NCI-H82 treated with DMSO at 0.1 percent for 48 hours (cell line): Measurements from ENCODE around the gene NMNAT2.

Source experiments
- DNase-seq: peaks from one replicate; lab custom pipeline; 2025; ENCODE audit not compliant: unreplicated experiment; lab: John Stamatoyannopoulos, UW

NMNAT2 gene

GRCh38 chr1:183240526-183240825 lies 177.7 kb downstream of the NMNAT2 start:
- DNase-seq, result no peak

DNA sequence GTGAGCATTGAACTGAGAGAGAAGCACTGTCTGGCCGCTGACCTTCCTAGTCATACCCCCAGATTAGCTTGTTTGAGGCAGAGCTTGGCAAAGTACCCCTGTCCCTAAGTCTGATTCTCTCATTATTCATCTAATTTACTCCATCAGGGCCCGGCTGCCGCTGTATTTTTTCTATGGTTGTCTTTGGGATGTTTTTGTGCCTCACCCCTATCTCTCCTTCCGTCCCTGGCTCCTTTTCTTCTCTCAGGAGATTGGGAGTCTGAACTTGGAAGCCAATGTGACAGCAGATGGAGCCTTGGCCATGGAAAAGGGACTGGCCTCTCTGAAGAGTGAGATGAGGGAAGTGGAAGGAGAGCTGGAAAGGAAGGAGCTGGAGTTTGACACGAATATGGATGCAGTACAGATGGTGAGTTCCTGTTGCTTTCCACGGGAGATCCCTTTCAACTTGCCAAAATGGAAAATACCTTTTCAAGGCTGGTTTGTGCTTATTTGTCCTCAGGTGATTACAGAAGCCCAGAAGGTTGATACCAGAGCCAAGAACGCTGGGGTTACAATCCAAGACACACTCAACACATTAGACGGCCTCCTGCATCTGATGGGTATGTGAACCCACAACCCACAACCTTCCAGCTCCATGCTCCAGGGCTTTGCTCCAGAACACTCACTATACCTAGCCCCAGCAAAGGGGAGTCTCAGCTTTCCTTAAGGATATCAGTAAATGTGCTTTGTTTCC lies 178.2 kb downstream of the NMNAT2 start:
- DNase-seq, result no peak

DNA sequence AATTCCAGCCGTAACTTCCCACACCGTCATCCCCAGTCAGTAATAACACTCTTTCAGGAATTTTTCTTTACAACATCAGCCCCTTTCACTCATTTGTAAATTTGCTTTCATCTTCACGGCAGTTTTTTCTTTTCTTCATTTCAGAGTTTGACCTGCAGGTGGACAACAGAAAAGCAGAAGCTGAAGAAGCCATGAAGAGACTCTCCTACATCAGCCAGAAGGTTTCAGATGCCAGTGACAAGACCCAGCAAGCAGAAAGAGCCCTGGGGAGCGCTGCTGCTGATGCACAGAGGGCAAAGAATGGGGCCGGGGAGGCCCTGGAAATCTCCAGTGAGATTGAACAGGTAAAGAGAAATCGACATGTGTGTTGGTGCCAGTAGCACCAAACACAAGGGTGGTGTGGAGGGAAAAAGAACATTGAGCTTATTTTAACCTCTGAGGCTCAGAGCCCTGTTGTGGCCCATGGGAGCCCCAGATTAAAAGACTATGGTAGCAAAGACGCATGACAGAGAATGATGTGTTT lies 178.9 kb downstream of the NMNAT2 start:
- no peak for DNase-seq

DNA sequence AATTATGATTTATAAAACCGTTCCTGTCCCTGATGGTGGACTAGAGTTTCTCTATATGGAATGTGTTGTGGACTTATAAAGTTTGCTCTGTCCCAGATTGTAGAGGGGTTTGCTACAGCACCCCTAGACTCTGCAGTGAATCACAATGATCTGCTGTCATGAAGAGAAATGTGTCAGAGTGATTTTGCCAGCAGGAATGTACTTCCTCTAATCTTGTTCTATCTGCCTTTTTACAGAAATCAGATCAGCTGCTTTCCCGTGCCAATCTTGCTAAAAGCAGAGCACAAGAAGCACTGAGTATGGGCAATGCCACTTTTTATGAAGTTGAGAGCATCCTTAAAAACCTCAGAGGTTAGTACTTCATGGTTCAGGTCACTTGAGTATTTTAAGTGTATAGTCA lies 180.1 kb downstream of the NMNAT2 start:
- DNase-seq, result no peak

DNA sequence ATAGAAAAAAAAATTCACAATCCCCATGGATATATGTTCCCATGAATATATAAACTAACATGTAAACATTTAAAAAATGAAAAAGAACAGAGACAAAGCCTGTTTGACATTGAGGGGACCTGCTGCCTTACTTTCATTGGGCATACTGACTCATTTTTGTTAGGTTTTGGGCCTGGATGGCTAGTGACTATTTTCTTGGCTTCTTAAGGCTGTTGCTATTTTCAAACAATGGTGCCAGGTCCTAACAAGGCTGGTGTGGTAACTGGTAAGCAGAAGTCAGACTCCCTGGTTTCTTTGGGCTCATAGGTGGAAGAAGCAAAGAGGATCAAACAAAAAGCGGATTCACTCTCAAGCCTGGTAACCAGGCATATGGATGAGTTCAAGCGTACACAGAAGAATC lies 181.1 kb downstream of the NMNAT2 start:
- DNase-seq, result no peak

DNA sequence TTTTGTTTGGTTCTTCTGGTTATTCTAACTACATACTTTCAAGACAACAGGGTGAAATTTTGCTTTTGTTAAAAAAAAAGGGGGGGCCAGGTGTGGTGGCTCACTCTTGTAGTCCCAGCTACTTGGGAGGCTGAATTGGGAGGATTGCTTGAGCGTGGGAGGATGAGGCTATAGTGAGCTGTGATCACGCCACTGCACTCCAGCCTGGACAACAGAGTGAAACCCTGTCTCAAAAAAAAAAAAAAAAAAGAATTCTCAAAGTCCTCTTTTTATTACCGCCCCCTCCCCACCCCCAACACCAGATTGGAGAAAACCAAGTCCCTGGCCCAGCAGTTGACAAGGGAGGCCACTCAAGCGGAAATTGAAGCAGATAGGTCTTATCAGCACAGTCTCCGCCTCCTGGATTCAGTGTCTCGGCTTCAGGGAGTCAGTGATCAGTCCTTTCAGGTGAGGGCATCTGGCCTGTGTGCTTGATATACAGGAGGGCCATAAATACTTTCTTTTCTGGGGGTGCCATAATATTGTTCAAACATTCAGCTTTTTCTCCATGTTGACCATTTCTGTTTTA lies 181.9 kb downstream of the NMNAT2 start:
- DNase-seq, result no peak

- DNase-seq, result no peak
Observed at GRCh38 chr1:183235503-183235902, 182.7 kb downstream of the NMNAT2 start.

- DNase-seq, result no peak
Observed at GRCh38 chr1:183234660-183235476, 183.3 kb downstream of the NMNAT2 start.

- no peak for DNase-seq
Observed at GRCh38 chr1:183233113-183233512, 185.1 kb downstream of the NMNAT2 start.

DNA sequence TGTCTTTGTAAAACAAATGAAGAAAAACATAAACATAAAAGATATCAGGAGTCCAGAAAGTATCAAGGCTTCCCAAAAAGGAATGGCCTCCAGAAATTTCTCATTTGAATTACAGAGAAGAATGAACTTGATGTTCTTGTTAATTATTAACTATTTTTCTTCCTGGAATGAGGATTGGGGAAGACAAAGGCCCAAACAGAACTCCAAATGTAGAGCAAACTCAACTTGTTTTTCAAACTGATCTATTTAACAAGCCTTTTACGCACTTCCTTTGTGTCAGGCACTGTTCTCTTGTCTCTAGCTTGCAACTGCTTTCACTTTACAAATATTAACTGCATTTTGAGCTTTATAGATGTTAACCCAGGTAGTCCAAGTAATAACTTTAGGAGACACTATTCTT lies 186.6 kb downstream of the NMNAT2 start:
- DNase-seq, result no peak

GRCh38 chr1:183230413-183230812 lies 187.8 kb downstream of the NMNAT2 start:
- no peak for DNase-seq

- DNase-seq, result no peak
Observed at GRCh38 chr1:183228347-183229220, 189.6 kb downstream of the NMNAT2 start.

GRCh38 chr1:183227422-183228346 lies 190.5 kb downstream of the NMNAT2 start:
- DNase-seq, result no peak

DNA sequence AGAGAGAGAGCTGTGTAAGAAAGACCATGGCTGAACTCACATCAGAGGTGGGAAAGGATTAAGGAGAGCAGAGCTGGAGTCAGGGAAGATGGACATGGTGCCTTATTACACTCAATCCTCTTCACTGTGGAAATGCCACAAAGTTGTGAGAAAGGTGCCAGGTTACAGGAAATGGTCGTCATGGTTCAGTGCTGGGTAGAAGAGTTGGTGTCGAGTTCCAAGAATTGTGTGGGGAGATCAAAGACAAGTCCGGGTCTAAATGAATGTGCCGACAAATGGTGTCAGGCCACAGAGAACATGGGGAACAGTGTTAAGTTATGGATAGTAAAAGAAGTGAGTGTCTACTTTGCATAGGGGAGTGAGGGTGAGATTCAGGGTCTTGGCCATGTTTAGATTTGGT lies 191.2 kb downstream of the NMNAT2 start:
- no peak for DNase-seq

- DNase-seq, result no peak
Observed at GRCh38 chr1:183226361-183226760, 191.8 kb downstream of the NMNAT2 start.

DNA sequence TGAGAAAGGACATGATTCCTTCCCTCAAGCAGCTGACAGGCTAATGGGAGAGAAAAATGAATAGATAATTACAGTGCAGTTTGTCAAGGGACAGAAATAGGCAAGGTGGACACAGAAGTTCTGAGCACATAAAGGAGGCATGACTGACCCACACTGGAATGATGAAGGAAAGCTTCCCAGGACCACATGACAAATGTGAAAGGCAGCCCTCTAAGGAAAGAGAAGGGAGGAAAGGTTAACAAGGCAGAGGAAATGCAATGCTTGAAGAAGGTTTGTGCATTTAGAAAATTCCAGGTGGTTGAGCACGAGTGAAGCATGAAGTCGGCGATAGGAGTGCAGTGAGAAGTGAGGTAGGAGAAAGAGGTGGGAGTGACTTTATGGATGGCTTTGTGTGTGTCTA lies 194.7 kb downstream of the NMNAT2 start:
- no peak for DNase-seq

DNA sequence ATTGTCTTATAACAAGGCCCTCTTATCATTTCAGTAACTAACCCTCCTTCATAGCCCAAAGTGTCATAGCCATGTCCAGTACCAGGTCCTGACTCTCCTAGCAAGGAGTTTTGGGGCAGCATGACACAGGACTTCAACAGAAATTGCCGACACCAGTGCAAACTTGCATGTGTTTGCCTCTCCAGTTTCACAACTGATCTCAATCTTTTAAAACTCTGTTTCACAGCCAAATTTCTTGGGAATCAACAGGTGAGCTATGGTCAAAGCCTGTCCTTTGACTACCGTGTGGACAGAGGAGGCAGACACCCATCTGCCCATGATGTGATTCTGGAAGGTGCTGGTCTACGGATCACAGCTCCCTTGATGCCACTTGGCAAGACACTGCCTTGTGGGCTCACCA lies 195.3 kb downstream of the NMNAT2 start:
- DNase-seq, result no peak

DNA sequence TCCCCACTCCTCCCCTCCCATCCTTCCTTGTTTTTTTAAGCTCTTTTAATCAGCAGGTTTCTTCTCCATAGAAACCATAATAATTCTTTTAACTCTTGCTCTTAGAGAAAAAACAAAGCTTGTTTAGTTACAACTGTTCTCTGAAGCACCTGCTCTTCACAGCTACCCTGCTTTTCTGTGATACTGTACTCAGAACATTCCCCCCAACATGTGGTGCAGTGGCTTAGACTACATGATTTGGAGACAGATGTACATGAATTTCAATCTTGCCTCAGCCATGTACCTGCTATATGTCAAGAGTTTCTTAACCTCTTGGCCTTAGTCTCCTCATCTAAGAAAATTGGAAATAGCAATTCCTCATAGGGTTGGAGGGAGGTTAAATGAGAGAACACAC lies 198.6 kb downstream of the NMNAT2 start:
- DNase-seq, result no peak

- no peak for DNase-seq
Observed at GRCh38 chr1:183218971-183219615, 199.1 kb downstream of the NMNAT2 start.
